Measurements from ENCODE around the gene C11orf68.
"Not testable (repeated sequence)": the region's sequence is repeated elsewhere in the genome, so short reads cannot be mapped to it uniquely, and the experiment has no call there.

C11orf68 gene

GRCh38 chr11:65960824-65961266, 42.0 kb upstream of the C11orf68 start:
- H3K4me3 ChIP-seq (replicated peaks in 1 of 2; ENCODE audit: low read depth in 2 of 2, low read length in 2 of 2), result peak overlapping the region; percentile 71 to 77
- DNase-seq (ENCODE audit: low read depth in 2 of 2), result no peak
- no peak for TF ChIP-seq CTCF (IDR thresholded peaks at IDR 0.05; ENCODE audit: low read depth, low read length)

GRCh38 chr11:65958774-65959420, 40.0 kb upstream of the C11orf68 start:
- TF ChIP-seq CTCF (IDR thresholded peaks at IDR 0.05; ENCODE audit: low read depth, low read length), result no peak

GRCh38 chr11:65958291-65958690, 39.4 kb upstream of the C11orf68 start:
- no peak overlapping the region for H3K4me3 ChIP-seq (replicated peaks in 1 of 2; ENCODE audit: low read depth in 2 of 2, low read length in 2 of 2)
- DNase-seq (ENCODE audit: low read depth in 2 of 2), result no peak
- TF ChIP-seq CTCF (IDR thresholded peaks at IDR 0.05; ENCODE audit: low read depth, low read length), result no peak

More at GRCh38 chr11:65958774-65959420, 40.0 kb upstream of the C11orf68 start:
- H3K4me3 ChIP-seq (replicated peaks in 1 of 2; ENCODE audit: low read depth in 2 of 2, low read length in 2 of 2), result no peak overlapping the region
- DNase-seq (ENCODE audit: low read depth in 2 of 2), result no peak

GRCh38 chr11:65954771-65955170, 35.9 kb upstream of the C11orf68 start:
- no peak for DNase-seq (ENCODE audit: low read depth in 2 of 2)
- TF ChIP-seq CTCF (IDR thresholded peaks at IDR 0.05; ENCODE audit: low read depth, low read length), result no peak

GRCh38 chr11:65953471-65953870, 34.6 kb upstream of the C11orf68 start:
- no peak for DNase-seq (ENCODE audit: low read depth in 2 of 2)
- H3K4me3 ChIP-seq (replicated peaks in 1 of 2; ENCODE audit: low read depth in 2 of 2, low read length in 2 of 2), result no peak overlapping the region
- TF ChIP-seq CTCF (IDR thresholded peaks at IDR 0.05; ENCODE audit: low read depth, low read length), result no peak

More at GRCh38 chr11:65954771-65955170, 35.9 kb upstream of the C11orf68 start:
- H3K4me3 ChIP-seq (replicated peaks in 1 of 2; ENCODE audit: low read depth in 2 of 2, low read length in 2 of 2), result no peak overlapping the region

- no peak overlapping the region for H3K4me3 ChIP-seq (replicated peaks in 1 of 2; ENCODE audit: low read depth in 2 of 2, low read length in 2 of 2)
- DNase-seq (ENCODE audit: low read depth in 2 of 2), result no peak
- no peak for TF ChIP-seq CTCF (IDR thresholded peaks at IDR 0.05; ENCODE audit: low read depth, low read length)
These were observed 33.2 kb upstream of the C11orf68 start for GRCh38 chr11:65952052-65952521.

- not testable (repeated sequence) for DNase-seq (ENCODE audit: low read depth in 2 of 2); H3K4me3 ChIP-seq (replicated peaks in 1 of 2; ENCODE audit: low read depth in 2 of 2, low read length in 2 of 2)
These were observed 32.8 kb upstream of the C11orf68 start for GRCh38 chr11:65951641-65952040.

- not testable (repeated sequence) for DNase-seq (ENCODE audit: low read depth in 2 of 2); H3K4me3 ChIP-seq (replicated peaks in 1 of 2; ENCODE audit: low read depth in 2 of 2, low read length in 2 of 2)
These were observed 31.8 kb upstream of the C11orf68 start for GRCh38 chr11:65950711-65951110.

All from cardiac fibroblast (primary cell).